ENCODE results near the gene ZC2HC1C. TPM values are rescaled to one million over a fixed set of nuclear protein-coding genes. Genes with fewer than 3 reads are reported as not detected.

ZC2HC1C gene
- total and polyA plus RNA-seq, 2 experiments from 2014 or later = 0.90 to 2.8 TPM

GRCh38 chr14:75063013-75063412 is 6.4 kb upstream of the ZC2HC1C start:
- Histone ChIP-seq H4K20me1 (replicated peaks; ENCODE audit: insufficient read depth) (no peaks in the 10 kb centered on the region; the same call in 1 of the 2 replicates), H3K27ac (ENCODE audit: low read depth) (no peak overlapping the region), H3K36me3 (ENCODE audit: insufficient read depth) (peaks cover 8% of the 10 kb centered on the region; the same call in 1 of the 2 replicates), H3K27me3 (ENCODE audit: insufficient read depth) (no peaks in the 10 kb centered on the region), H3K4me1 (ENCODE audit: insufficient read depth) (peaks cover 9% of the 10 kb centered on the region; the same call in 1 of the 2 replicates), H3K9me2 (ENCODE audit: insufficient read depth) (no peaks in the 10 kb centered on the region), H3K79me2 (replicated peaks; ENCODE audit: insufficient read depth) (peaks cover 40% of the 10 kb centered on the region), H3K4me2 (peak overlapping the region; percentile 91), H3K4me3 (peak overlapping the region; percentile 82), H3F3A (replicated peaks; ENCODE audit: low read depth) (no peaks in the 10 kb centered on the region), H2AFZ (peak overlapping the region; percentile 90)
- H3K4me3 Mint-ChIP-seq = peak overlapping the region; percentile 97
- H3K27me3 Mint-ChIP-seq (ENCODE audit: insufficient read depth, low read depth, poor library complexity) = peaks cover 2% of the 10 kb centered on the region
- ATAC-seq = no peak
- TF ChIP-seq ZNF114 (CRISPR knock-in tag; IDR thresholded peaks at IDR 0.05) = no peak
- no peak for TF ChIP-seq EZH2 (IDR thresholded peaks at IDR 0.05; ENCODE audit: low read depth, unreplicated experiment)
- TF ChIP-seq ZNF462 (CRISPR knock-in tag; IDR thresholded peaks at IDR 0.05) = no peak
- TF ChIP-seq ZNF331 (CRISPR knock-in tag; IDR thresholded peaks at IDR 0.05; ENCODE audit: low read depth) = no peak
- no peak for TF ChIP-seq CREB1 (CRISPR knock-in tag; IDR thresholded peaks at IDR 0.05; ENCODE audit: low read depth)
- TF ChIP-seq ETS1 (IDR thresholded peaks at IDR 0.05) = no peak
- no peak for TF ChIP-seq CTCF (conservative IDR thresholded peaks at IDR 0.05; ENCODE audit: low read depth in 2 of 2)
- TF ChIP-seq REST (IDR thresholded peaks at IDR 0.05; ENCODE audit: unreplicated experiment) = no peak
- no peak for TF ChIP-seq NANOG (IDR thresholded peaks at IDR 0.05; ENCODE audit: borderline replicate concordance)
- TF ChIP-seq POLR2AphosphoS5 (IDR thresholded peaks at IDR 0.05; ENCODE audit: low read depth) = no peak
- H3K4me1 Mint-ChIP-seq = peaks cover 4% of the 10 kb centered on the region; the same call in 2 of the 3 replicates
- peak overlapping the region; percentile 92; the same call in 1 of the 2 replicates for H3K27ac Mint-ChIP-seq
- peaks cover 30% of the 10 kb centered on the region for H3K36me3 Mint-ChIP-seq (ENCODE audit: low read depth)
- H3K9me3 Mint-ChIP-seq = peaks cover 8% of the 10 kb centered on the region; the same call in 2 of the 3 replicates
- no peak for DNase-seq (ENCODE audit: low spot score)
